Esophagus muscularis mucosa (tissue), 4 donors: ENCODE measurements around the gene PNPLA5.
"Not testable (repeated sequence)": the region's sequence is repeated elsewhere in the genome, so short reads cannot be mapped to it uniquely, and the experiment has no call there.

Experiments
- CTCF ChIP-seq, 3 experiments: fragments of 200-600 bp in 2 of 3; fragments of 450-650 bp in 1 of 3; sonication (generic) in 2 of 3; IDR thresholded peaks; one replicate each; pipeline ENCODE4 v1.5.1; 2017 to 2019; ENCODE audit warnings: antibody characterized with exemption in 3 of 3, mild to moderate bottlenecking in 2 of 3, moderate library complexity in 1 of 3
- EP300 ChIP-seq: sonication (generic); formaldehyde crosslinking; IDR thresholded peaks from one replicate; pipeline ENCODE4 v1.6.1; 2017; ENCODE audit warnings: antibody characterized with exemption
- POLR2A ChIP-seq: fragments of 450-650 bp; IDR thresholded peaks from one replicate; pipeline ENCODE4 v1.6.1; 2017; ENCODE audit warnings: antibody characterized with exemption, moderate library complexity, mild to moderate bottlenecking, low read depth
- POLR2AphosphoS5 ChIP-seq, 2 donors: sonication (generic); formaldehyde crosslinking; IDR thresholded peaks; one replicate each; pipeline ENCODE4 v1.6.1; 2017; ENCODE audit warnings: antibody characterized with exemption in 2 of 2

GRCh38 chr22:43903033-43903432, 11.2 kb upstream of the PNPLA5 start:
- TF ChIP-seq POLR2A; CTCF (IDR thresholded peaks at IDR 0.05); EP300; POLR2AphosphoS5 (IDR thresholded peaks at IDR 0.05): not testable (repeated sequence)
